Dorsolateral prefrontal cortex (tissue), 118 donors: ENCODE data around the gene MMP23B. TPM values are rescaled to one million over a fixed set of nuclear protein-coding genes. Genes with fewer than 3 reads are reported as not detected.

Source experiments
- total RNA-seq, 120 experiments: library from RNA; stranded (reverse); gene quantifications; one replicate each; pipeline versions ENCODE4 v1.2.3 to v1.2.4, GENCODE V29; 2022

MMP23B gene
- total RNA-seq, 120 experiments from 2014 or later = 1.2 to 13.7 (median 4.2) TPM

Other genes starting within 250 kb of the MMP23B start
- gene CCNL2, start 232.8 kb upstream of the MMP23B start, total RNA-seq = 100 to 1,000 TPM; 111 to 235 (median 165) TPM
- 100 to 1,000 TPM in 12 of 120 experiments, 10 to 100 TPM in 108; 56.0 to 114 (median 86.3) TPM for gene MRPL20, start 224.9 kb upstream of the MMP23B start, total RNA-seq
- gene ANKRD65, start 210.9 kb upstream of the MMP23B start, total RNA-seq = 10 to 100 TPM in 118 of 120 experiments, 1 to 10 TPM in 2; 4.0 to 63.5 (median 26.5) TPM
- 100 to 1,000 TPM in 33 of 120 experiments, 10 to 100 TPM in 87; 27.4 to 258 (median 73.3) TPM for gene VWA1, start 196.5 kb upstream of the MMP23B start, total RNA-seq
- gene ATAD3C, start 182.5 kb upstream of the MMP23B start, total RNA-seq = 10 to 100 TPM in 10 of 120 experiments, 1 to 10 TPM in 109, under 1 TPM in 1; 0.94 to 16.5 (median 3.5) TPM
- 10 to 100 TPM in 118 of 120 experiments, 1 to 10 TPM in 2; 9.5 to 47.1 (median 24.6) TPM for gene ATAD3B, start 160.4 kb upstream of the MMP23B start, total RNA-seq
- 10 to 100 TPM; 12.3 to 33.0 (median 20.2) TPM for gene ATAD3A, start 120.0 kb upstream of the MMP23B start, total RNA-seq
- 10 to 100 TPM; 14.3 to 63.6 (median 37.6) TPM for gene TMEM240, start 91.5 kb upstream of the MMP23B start, total RNA-seq
- gene SSU72, start 57.3 kb upstream of the MMP23B start, total RNA-seq = 100 to 1,000 TPM in 102 of 120 experiments, 10 to 100 TPM in 18; 79.2 to 139 (median 114) TPM
- gene FNDC10, start 32.0 kb upstream of the MMP23B start, total RNA-seq = 10 to 100 TPM in 115 of 120 experiments, 1 to 10 TPM in 5; 8.1 to 32.9 (median 19.4) TPM
- 100 to 1,000 TPM in 116 of 120 experiments, 10 to 100 TPM in 4; 86.0 to 202 (median 127) TPM for gene MIB2, start 16.7 kb upstream of the MMP23B start, total RNA-seq
- 10 to 100 TPM; 20.7 to 39.4 (median 29.1) TPM for gene CDK11B, start 26.8 kb downstream of the MMP23B start, total RNA-seq
- gene SLC35E2B, start 60.6 kb downstream of the MMP23B start, total RNA-seq = 100 to 1,000 TPM in 15 of 120 experiments, 10 to 100 TPM in 105; 48.2 to 137 (median 82.2) TPM
- gene CDK11A, start 92.2 kb downstream of the MMP23B start, total RNA-seq = 10 to 100 TPM; 17.9 to 87.7 (median 40.9) TPM
- 10 to 100 TPM; 37.6 to 88.4 (median 49.0) TPM for gene NADK, start 146.3 kb downstream of the MMP23B start, total RNA-seq